T-helper 2 cell treated with Interferon-gamma antibody and Interleukin-4, amounts not matched to agents 100 ng/mL and 5 ng/mL, for 36 hours (primary cell): ENCODE results near the gene PLGRKT. TPM values are rescaled to one million over a fixed set of nuclear protein-coding genes. Genes with fewer than 3 reads are reported as not detected.
"Not testable (repeated sequence)": the region's sequence is repeated elsewhere in the genome, so short reads cannot be mapped to it uniquely, and the experiment has no call there.

ENCODE experiments used
- intact Hi-C: fragments of 100-400 bp; cut with micrococcal nuclease; formaldehyde crosslinking; loops from one replicate; pipeline ENCODE4 v1.15.1; 2023
- total RNA-seq: library from RNA; stranded (reverse); gene quantifications from 2 replicates; pipeline ENCODE4 v1.2.3, GENCODE V29; 2022

The PLGRKT gene
- total RNA-seq, 1 donor from 2014 or later = 27.9 TPM

DNA sequence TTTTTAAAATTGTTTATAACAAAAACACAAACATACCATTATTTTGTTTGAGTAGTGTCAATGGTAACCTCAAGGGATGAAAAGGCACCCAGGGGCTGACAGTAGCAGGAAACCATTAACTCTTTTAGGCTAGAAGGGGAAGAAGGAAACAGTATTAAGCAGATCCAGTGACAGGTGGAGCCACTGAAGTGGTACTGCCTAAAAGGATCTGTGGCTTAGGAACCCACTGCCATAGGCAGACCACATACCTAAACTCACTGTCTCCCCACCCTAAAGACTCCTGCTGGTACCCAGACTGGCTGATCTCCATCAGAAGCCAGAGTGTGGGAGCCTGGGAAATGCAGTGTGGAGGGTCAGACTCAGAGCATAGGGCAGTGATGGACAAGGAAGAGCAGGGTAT is 111.5 kb downstream of the PLGRKT start:
- intact Hi-C loops = no loop called here

GRCh38 chr9:5321601-5322000 is 116.1 kb downstream of the PLGRKT start:
- intact Hi-C loops = not testable (repeated sequence)

DNA sequence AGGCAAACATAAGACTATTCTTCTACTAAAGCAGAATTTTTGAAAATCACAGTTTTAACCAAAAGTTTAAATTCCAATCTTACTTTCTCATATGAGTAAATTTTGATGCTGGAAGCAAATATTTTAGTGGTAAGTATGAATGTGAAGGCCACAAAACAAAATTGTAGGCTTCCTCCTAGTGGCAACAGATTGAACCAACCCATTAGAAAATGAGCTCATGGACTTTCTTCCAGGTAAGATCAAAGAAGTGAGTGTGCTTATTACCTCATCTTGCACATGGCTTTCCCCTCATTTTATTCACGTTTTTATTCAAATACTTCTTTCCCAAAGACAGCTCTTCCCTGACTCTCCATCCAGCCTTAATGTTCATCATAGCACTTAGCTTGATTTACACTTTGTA is 116.7 kb downstream of the PLGRKT start:
- intact Hi-C loops = no loop called here

GRCh38 chr9:5316406-5316805 is 121.3 kb downstream of the PLGRKT start:
- intact Hi-C loops = not testable (repeated sequence)

DNA sequence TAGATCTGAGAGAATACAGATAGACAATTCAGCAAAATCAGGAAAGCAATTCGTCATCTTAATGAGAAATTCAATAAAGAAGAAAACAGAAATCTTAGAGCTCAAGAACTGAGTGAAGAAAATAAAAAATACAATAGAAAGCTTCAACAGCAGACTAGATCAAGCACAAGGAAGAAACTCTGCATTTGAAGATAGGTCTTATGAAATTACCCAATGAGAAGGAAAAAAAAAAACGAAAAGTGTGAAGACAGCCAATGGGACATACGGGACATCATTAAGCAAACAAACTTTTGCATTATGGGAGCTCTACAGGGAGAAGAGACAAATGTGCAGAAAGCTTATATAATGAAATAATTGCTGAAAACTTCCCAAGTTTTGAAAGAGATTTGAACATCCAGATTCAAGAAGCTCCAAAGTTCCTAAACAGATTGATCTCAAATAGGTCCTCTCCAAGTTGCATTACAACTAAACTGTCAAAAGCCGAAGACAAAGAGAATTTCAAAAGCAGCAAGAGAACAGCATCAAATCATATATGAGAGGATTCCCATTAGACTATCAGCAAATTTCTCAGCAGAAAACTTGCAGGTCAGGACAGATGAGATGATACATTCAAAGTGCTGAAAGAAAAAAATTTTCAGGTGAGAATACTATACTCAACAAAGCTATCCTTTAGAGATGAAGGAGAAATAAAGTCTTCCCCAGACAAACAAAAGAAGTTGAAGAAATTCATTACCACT is 122.4 kb downstream of the PLGRKT start:
- intact Hi-C loops = no loop called here

- intact Hi-C loops = no loop called here
These were observed 126.9 kb downstream of the PLGRKT start for GRCh38 chr9:5310851-5311250.

Other genes starting within 250 kb of the PLGRKT start
- not detected in 2 replicates for gene INSL4, start 206.5 kb downstream of the PLGRKT start, total RNA-seq
- gene RLN2, start 133.2 kb downstream of the PLGRKT start, total RNA-seq = 1.4 and 1.8 TPM in 2 replicates
- 0.73 and 1.5 TPM in 2 replicates for gene RLN1, start 98.0 kb downstream of the PLGRKT start, total RNA-seq
- gene CD274, start 12.6 kb upstream of the PLGRKT start, total RNA-seq = 11.1 and 12.7 TPM in 2 replicates
- 2.5 TPM in 2 replicates for gene PDCD1LG2, start 72.6 kb upstream of the PLGRKT start, total RNA-seq
- gene RIC1, start 191.2 kb upstream of the PLGRKT start, total RNA-seq = 20.4 and 21.1 TPM in 2 replicates